HG02763 (cell line): ENCODE results near the gene APPL2.
A peak's percentile ranks its signal among the peaks of the same experiment; 100 is the strongest.

Source experiments
- ATAC-seq: cut with Tn5 transposase; IDR thresholded peaks from one replicate; pipeline ENCODE4 v1.9.1; 2021; ENCODE audit warnings: mild to moderate bottlenecking, moderate library complexity; ENCODE audit not compliant: unreplicated experiment

Gene APPL2, protein sequence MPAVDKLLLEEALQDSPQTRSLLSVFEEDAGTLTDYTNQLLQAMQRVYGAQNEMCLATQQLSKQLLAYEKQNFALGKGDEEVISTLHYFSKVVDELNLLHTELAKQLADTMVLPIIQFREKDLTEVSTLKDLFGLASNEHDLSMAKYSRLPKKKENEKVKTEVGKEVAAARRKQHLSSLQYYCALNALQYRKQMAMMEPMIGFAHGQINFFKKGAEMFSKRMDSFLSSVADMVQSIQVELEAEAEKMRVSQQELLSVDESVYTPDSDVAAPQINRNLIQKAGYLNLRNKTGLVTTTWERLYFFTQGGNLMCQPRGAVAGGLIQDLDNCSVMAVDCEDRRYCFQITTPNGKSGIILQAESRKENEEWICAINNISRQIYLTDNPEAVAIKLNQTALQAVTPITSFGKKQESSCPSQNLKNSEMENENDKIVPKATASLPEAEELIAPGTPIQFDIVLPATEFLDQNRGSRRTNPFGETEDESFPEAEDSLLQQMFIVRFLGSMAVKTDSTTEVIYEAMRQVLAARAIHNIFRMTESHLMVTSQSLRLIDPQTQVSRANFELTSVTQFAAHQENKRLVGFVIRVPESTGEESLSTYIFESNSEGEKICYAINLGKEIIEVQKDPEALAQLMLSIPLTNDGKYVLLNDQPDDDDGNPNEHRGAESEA

DNA sequence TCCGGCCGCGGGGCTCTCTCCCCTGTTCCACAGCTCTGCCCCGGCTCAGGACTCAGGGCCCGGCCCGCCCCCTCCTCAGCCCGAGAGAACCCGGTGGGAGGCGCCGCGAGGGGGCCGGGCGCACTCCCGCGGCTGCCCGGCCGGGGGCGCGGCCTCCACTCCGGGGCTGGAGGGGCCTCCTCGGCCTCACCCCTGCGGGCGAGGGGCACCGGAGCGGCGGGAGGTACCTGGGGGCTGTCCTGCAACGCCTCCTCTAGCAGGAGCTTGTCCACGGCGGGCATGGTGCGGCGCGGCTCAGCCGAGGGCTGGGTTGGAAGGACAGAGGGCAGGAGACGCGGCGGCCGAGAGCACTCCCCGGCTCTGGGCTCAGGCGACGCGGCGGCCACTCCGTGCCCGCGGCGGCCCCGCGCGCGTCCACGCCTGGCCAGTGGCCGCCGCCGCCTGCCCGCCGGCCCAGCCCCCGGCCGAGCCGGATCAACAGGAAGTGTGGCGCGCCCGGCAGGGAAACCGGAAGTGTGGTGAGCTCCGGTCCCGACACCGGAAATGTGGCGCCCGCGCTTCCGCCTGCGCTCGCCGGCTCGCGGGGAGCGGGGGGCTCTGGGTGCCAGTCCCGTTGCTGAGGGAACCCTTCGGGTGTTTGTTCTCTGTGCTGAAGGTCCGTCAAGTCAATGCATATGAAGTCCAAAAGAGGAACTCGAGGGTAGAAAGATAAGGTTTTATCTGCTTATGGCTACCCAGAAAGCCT, at the start of gene APPL2:
Gene APPL2, minus strand, starts transcription at position 443 of the 745 bp plus-strand sequence. Its CDS starts 162 bp downstream, at position 281.
- peak; percentile 80 for ATAC-seq

DNA sequence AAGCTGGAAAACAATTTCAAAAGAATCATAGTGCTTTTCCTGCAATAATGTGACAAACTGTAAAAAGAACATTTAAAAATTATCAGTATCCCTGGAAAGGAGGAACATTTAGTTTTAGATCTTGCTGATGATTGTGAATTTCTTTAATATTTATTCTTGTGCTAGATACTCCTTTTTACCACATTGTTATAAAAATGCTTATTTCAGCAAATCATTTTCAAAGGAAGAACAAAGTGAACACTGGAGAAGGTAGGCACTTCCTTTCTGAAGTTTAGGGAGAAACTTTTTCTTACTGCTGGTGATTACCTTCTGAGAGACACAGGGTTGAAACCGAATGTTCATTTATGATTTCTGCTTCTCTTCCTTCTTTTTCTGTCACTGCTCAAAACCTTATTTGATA, 49.4 kb upstream of the APPL2 start:
- no peak for ATAC-seq

DNA sequence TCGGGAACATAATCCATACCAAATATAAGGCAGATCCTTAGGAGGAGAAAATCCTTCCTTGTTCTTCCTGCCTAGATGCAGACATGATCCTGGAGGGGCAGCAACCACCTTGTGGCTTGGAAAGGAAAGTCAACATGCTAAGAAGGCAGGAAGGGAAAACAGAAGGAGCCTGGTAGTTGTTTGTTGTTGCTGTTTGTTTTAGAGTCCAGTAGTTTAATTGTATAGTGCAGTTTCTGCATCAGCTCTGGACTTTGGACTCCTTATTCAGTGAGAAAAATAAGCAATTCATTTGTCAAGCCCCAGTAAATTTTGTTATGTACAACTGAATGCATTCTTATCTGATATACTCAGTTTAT, 45.7 kb upstream of the APPL2 start:
- ATAC-seq: no peak

DNA sequence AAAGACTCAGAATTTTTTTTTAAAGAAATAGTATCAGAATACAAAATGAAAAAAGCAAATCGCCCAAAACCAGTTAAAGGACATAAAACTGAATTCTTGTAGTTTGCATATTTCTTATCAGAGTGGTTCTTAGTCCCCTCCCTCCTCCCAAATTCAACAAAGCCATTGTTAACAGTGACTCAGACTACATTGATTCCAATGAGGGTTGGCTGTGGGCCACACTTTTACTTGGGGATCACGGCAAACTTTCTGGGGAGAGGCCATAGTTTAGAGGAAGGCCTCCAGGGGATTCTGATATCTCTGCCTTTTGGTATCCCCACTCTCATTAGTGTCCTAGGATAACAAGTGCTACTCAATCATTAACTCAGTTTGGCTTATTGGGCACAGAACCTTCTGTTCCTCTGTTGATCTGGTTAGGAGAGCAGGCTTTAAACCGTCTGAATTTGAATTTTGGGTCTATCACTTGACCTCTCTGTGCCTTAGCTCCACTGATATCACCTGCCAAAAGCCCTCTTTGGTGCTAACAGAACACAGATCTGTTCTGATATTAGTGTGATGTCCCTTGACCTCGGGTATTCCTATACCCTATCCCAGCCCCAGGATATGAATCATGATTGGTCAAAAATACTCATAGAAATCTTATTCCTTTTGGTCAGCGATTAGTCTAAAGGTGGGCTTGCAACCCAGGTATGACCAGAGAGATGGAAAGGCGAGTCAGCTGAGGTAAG, 45.2 kb upstream of the APPL2 start:
- ATAC-seq: no peak

DNA sequence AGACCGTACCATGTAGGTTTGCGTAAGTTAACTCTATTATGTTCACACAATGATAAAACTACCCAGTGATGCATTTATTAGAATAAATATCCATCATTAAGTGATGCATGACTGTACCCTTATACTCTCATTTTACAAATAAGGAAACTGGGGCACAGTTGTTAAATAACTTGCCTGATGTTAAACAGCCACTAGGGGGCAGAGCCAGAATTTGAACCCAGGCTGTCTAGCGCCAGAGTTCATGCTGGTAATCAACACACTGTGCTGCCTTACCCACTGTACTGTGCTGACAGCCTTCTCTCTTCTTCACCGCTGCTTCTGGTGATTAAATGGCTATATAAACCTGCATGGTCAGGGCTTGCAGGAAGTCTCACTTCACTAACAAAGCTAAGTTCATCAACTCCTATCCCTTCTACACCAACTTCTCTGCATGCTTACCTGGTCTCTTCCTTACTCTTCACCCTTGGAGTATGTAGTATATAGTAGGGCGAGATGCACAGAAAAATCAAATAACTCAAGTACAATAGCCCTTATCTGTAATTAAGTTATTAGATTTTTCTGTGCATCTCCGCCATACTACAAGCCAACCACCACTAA, 43.6 kb upstream of the APPL2 start:
- ATAC-seq: no peak

DNA sequence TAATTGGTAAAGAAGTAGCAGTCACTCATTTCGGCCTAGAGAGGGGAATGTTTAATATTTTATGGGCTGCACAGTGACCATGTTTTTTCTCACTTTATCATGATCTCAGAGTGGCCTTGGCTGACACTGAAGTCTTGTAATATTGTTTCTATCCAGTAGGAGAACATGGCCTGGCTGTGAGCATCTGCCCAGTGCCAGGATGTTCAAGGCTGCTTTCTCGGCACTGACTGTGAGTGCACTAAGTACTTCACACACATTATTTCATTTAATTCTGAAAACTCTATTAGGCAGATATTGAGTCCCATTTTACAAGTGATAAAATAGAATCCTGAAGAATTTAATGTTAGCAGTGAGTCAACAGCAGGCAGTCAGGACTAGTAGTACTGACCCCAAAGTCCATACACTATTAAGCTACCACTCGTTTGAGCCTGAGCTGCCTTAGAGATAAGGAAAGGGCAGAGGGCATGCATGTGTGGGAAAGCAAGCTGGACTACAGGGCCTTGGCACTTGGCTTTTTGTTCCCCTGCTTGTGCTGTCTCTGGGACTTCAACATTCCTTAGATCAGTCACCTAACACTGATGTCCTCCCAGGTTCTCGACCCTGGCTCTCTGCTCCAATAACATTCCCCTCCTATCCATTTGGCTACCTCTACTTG, 42.2 kb upstream of the APPL2 start:
- no peak for ATAC-seq

DNA sequence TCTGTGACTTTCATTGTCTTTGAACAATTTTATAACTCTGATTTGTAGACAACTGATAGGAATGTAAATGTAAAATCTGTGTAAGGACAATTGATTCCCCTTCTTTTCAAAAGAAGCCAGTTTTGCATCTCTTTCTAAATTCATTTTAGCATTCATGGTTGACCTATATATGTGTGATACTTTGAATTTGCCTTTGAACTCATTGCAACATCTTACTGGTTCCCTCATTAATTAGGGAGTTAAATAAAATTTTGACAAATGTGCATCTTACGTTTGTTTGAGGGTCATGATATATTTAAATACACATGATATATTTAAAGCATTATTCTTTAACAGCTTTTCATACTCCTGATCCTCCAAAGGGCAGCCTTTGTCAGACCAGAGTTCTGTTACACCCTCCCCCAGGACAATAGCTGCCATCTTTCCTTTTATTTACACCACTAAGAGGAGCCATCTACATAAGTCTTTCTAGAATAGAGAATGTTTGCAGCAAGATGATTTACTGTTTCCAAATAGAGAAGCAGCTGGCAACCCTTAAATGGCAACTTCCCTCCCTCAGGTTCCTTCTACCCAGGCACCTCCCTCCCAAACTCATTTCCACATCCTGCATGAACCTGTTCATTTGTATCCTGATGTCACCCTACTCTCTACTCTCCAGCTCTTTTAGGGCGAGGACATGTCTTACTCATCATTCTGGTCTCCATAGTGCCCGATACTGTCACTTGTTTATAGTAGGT, 40.2 kb upstream of the APPL2 start:
- no peak for ATAC-seq

DNA sequence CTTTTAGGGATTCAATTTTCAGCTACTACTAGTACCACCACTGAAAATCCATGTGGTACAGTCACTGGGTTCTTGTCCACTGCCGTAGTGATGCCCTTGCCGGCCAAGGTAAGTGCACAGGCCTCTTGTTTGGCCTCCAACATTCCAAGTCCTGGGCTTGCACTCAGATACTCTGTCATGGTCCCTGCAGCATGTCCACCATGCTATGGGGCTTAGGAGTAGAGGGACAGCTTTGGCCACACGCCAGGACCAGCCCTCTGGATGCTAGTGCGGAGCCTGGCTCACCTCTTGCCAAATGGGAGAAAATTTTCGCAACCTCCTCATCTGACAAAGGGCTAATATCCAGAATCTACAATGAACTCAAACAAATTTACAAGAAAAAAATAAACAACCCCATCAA, 38.6 kb upstream of the APPL2 start:
- ATAC-seq: no peak

DNA sequence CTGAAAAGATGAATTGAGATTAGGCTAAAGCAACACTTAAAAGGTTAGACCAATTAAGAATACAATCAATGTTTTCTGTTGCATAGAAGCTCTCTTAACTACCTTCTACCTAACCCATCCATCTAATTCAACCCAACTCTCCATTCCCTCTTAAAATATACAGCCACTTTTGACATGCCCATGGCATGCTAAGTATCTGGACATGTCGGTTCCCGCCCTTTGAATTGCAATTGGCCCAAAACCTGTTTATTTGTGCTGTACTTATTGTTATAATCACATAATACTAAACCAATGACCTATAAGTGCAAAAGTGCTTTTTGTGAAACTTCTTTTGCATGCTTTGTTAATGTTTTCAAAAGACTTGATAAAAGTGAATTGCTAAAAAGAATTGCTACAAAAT, 37.6 kb upstream of the APPL2 start:
- ATAC-seq: no peak

DNA sequence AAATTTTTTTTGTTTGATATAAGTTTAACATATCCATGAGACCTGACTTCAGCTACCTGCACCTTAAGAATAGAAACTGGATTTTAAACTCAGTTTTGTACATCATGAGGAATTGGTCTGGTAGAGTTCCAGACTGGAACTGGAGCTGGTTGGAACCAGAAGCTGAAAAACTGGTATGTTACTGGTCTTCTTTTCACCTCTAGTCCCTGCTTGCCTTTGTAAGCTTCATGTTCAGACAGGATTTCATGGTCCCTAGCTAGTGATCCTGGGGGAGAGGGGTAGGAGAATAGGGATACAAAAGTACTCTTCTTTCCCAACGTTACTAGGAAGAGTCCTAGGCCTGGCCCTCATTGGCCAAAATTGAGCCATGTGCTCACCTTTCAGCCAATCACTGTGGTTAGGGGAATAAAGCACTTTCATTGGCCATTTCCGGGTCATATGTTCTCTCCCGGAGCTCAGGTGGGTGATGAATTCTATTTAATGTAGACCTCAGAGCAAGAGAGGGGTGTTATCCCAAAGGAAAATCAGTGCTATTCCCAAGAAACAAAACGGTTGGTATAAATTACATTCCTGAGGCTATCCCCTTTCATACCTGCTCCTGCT, 36.9 kb upstream of the APPL2 start:
- ATAC-seq: no peak

DNA sequence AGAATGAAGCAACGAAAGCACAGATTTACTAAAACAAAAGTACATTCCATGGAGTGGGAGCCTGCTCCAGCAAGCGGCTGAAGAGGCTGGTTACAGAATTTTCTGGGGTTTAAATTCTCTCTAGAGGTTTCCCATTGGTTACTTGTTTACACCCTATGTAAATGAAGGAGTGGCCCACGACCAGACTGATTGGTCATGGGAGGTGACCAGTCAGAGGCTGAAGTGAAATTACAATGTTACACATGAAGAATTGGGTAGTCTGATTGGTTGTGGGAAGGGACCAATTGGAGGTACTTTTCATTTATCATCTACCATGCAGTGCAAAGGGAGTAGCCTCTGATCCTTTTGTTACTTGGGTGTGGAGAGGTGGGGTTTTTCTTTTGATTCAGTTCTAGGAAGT, 36.2 kb upstream of the APPL2 start:
- ATAC-seq: no peak

DNA sequence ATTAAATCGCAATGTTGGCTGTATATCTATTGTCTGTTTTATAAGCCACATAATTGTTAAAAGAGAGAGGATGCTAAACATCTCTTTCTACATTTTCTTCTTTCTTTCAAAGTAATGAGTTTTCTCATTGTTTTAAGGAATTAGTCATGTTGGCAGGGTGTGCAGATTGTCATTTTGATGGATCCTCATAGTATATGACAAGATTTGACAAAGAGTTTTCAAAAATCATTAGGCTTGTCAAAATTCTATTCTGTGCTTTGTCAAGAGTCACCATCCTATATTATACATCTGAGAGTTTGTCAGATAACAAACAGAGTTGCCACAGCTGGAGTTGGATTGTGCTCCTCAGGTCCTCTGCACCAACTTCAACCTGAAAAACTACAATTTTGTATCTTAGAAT, 35.4 kb upstream of the APPL2 start:
- ATAC-seq: no peak

DNA sequence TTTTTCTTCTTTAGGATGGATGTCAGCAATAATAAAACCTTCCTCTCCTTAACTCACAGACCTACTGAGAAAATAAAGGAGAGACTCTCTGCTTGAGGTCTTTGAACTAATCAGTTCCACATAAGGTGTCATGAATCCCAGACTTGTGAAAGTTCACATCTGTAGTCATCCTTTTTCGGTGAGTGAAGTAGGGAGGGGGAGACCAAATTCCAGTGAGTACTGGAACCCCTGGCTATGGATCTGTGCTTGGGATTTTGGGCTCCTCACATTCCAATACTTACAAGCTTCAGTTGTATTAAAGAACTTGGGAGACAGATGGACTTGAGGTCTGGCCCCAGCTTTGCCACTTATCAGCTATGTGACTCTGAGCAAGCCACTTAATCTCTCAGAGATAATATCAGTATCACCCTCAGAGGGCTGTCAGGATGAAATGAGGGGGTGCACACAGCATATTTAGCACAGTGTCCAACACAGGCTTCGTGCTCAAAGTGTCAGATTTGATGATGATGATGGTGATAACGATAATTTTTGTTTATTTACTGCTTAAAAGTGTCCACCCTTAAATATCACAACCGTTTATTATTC, 34.8 kb upstream of the APPL2 start:
- ATAC-seq: no peak

DNA sequence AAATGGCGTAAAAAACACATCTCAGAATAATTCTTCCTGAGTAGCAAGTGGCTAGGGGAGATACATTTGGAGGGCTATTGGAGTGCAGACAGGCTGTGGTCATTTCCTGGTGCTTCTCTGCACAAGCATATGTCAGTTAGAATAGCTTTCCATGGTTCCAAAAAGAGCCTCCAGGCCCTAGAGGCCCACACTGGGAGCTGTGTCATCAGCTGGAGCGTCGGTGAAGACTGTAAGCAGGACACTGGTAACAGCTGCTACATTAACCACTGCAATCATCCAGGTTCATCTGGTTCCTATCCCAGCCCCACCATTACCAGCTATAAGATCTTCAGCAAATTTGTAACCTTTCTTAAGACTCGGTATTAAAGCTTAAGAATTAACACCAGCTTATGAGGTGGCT, 31.7 kb upstream of the APPL2 start:
- no peak for ATAC-seq

DNA sequence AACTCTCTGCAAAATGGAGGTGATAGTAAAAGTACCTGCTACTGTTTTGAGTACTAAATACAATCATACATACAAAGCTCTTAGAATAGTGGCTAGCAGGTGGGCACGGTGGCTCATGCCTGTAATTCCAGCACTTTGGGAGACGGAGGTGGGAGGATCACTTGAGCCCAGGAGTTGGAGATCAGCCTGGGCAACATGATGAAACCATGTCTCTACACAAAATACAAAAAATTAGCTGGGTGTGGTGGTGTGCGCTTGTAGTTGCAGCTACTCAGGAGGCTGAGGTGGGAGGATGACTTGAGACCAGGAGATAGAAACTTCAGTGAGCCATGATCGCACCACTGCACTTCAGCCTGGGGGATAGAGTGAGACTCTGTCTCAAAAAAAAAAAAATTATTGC, 28.8 kb upstream of the APPL2 start:
- no peak for ATAC-seq

DNA sequence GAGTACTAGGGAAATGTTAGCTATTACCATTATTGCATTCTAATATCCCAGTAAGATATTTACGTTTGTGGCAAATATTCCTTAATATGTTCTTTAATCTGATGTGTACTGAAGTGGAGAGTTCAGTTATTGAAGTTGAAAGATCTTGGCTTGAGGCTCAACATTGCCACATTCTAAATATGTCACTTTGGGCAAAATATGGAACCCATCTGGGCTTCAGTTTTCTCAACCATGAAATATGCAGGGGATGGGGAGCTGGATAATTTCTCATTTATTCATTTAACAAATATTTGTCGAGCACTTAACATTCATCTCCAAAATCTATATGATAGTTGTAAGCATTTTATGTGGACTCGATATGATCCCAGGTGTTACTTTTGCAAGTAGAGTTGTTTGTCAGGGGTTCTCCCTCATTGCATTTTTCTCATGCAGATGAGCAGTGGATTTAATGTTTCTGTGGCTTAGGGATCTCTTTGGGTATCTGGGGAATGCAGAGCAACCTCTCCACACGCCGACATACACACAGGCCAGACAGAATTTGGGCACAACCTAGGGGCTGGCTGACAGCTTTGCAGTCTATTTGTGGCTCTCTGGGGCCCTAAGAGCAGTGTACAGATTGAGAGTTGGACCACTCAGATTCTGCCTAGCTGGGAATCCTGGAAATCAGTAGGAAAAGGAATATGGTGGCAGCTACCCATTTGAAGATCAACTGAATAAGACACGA, 26.6 kb upstream of the APPL2 start:
- no peak for ATAC-seq

DNA sequence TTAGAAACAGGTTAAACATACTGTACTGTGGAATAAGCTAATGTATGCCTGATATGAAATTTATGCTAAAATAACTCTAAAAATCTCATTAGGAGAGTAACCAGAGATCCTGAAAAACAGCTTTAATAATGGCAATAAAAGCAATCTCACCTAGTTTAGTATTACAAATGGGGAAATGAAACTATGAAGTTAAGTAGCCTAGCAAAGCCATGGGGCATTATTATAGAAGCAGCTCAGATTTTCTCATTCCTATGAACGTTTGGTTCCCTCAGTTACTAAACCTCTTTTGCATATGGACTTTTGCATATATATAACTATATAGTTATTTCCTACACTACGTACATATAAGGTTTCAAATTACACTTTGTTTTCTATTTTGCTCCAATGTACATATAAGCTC, 25.0 kb upstream of the APPL2 start:
- ATAC-seq: no peak

DNA sequence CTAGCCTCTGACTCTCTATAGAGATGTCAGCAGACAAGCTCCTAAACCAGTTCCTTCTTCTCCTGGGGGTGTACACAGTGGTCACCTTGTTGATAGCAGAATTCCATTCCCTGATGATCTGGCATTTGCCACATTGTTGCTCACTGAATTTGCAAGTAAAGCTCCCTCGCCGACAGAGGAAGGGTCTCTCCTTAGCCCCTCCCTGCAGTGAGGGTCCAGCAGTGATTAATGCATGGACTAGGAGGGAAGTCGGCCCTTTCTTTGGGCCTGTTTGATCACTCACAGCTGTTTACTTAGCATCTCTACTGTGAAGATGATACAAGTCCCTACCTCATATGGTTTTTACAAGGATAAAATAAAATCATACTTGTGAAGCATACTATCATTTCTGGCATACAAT, 23.3 kb upstream of the APPL2 start:
- no peak for ATAC-seq
